22Rv1 (cell line): ENCODE results near the gene B4GALT7.
"Not testable (repeated sequence)": the region's sequence is repeated elsewhere in the genome, so short reads cannot be mapped to it uniquely, and the experiment has no call there.

Experiments
- H3K27ac ChIP-seq: fragments of 450-650 bp; 2 replicates; pipeline ENCODE4 v1.5.1; 2017
- CTCF ChIP-seq: fragments of 450-650 bp; IDR thresholded peaks from 2 replicates; pipeline ENCODE4 v1.5.1; 2017; ENCODE audit warnings: mild to moderate bottlenecking
- ZFX ChIP-seq: fragments of 450-650 bp; IDR thresholded peaks from 2 replicates; pipeline ENCODE4 v1.6.1; 2017; ENCODE audit warnings: antibody characterized with exemption, borderline replicate concordance

B4GALT7 gene

GRCh38 chr5:177610131-177610769 lies 10.3 kb downstream of the B4GALT7 start:
- H3K27ac ChIP-seq, result no peak overlapping the region
- TF ChIP-seq ZFX, result no peak
- no peak for TF ChIP-seq CTCF

- TF ChIP-seq ZFX (no peak), CTCF (no peak)
- H3K27ac ChIP-seq, result no peak overlapping the region
Observed at GRCh38 chr5:177610770-177611445, 11.0 kb downstream of the B4GALT7 start.

- no peak for TF ChIP-seq ZFX
- no peak for TF ChIP-seq CTCF
- H3K27ac ChIP-seq, result no peak overlapping the region
Observed at GRCh38 chr5:177611446-177612214, 11.7 kb downstream of the B4GALT7 start.

- TF ChIP-seq ZFX, result no peak
- TF ChIP-seq CTCF, result no peak
- no peak overlapping the region for H3K27ac ChIP-seq
Observed at GRCh38 chr5:177612215-177612673, 12.3 kb downstream of the B4GALT7 start.

- no peak for TF ChIP-seq ZFX
- TF ChIP-seq CTCF, result no peak
Observed at GRCh38 chr5:177620560-177620959, 20.6 kb downstream of the B4GALT7 start.

GRCh38 chr5:177624172-177624571 lies 24.2 kb downstream of the B4GALT7 start:
- H3K27ac ChIP-seq, result not testable (repeated sequence)

More at GRCh38 chr5:177620560-177620959, 20.6 kb downstream of the B4GALT7 start:
- no peak overlapping the region for H3K27ac ChIP-seq

- not testable (repeated sequence) for H3K27ac ChIP-seq
Observed at GRCh38 chr5:177630186-177630585, 30.3 kb downstream of the B4GALT7 start.

GRCh38 chr5:177634912-177635311 lies 35.0 kb downstream of the B4GALT7 start:
- H3K27ac ChIP-seq, result not testable (repeated sequence)

GRCh38 chr5:177645462-177645861 lies 45.5 kb downstream of the B4GALT7 start:
- H3K27ac ChIP-seq, result not testable (repeated sequence)

- not testable (repeated sequence) for H3K27ac ChIP-seq
Observed at GRCh38 chr5:177651235-177651634, 51.3 kb downstream of the B4GALT7 start.

GRCh38 chr5:177657846-177658245 lies 57.9 kb downstream of the B4GALT7 start:
- not testable (repeated sequence) for H3K27ac ChIP-seq

- H3K27ac ChIP-seq, result not testable (repeated sequence)
Observed at GRCh38 chr5:177658542-177658941, 58.6 kb downstream of the B4GALT7 start.
